Upper lobe of right lung (tissue), 1 donor: ENCODE results near the gene ALG12. TPM values are rescaled to one million over a fixed set of nuclear protein-coding genes. Genes with fewer than 3 reads are reported as not detected.
A peak's percentile ranks its signal among the peaks of the same experiment; 100 is the strongest.

Source experiments
- ATAC-seq: fragments of 200-7000 bp; cut with Tn5 transposase; one replicate; pipeline ENCODE4 v1.9.1; 2020; ENCODE audit warnings: mild to moderate bottlenecking, moderate library complexity
- DNase-seq: peaks from one replicate; pipeline ENCODE4 v3.0.0-alpha.2; 2020
- H3K27ac ChIP-seq: fragments of 200-600 bp; one replicate; pipeline ENCODE4 v1.8.0; 2022
- H3K27me3 ChIP-seq: fragments of 200-600 bp; one replicate; pipeline ENCODE4 v1.8.0; 2022; ENCODE audit warnings: mild to moderate bottlenecking
- H3K36me3 ChIP-seq: fragments of 200-600 bp; one replicate; pipeline ENCODE4 v1.8.0; 2022
- H3K4me1 ChIP-seq: fragments of 200-600 bp; one replicate; pipeline ENCODE4 v1.8.0; 2022
- H3K4me3 ChIP-seq: fragments of 200-600 bp; one replicate; pipeline ENCODE4 v1.8.0; 2022; ENCODE audit warnings: mild to moderate bottlenecking
- H3K9me3 ChIP-seq: fragments of 200-600 bp; one replicate; pipeline ENCODE4 v1.8.0; 2022
- intact Hi-C: fragments of 100-400 bp; cut with DNase I; formaldehyde crosslinking; loops from one replicate; pipeline ENCODE4 v1.11.0; 2022
- total RNA-seq: library from RNA; stranded (reverse); fragmentation: NEBNext Ultra II Directional; extraction: Animal tissue kit (Norgen Biotek cat#: 25700); gene quantifications from one replicate; pipeline ENCODE4 v1.2.1, GENCODE V29; 2021
- TF ChIP-seq, protein P1 (sequence below): fragments of 200-600 bp; IDR thresholded peaks from one replicate; pipeline ENCODE4 v1.8.0; 2022; ENCODE audit warnings: antibody characterized with exemption
- donor health status: DM: no; HTN: yes; CAD: no; lungs with severe emphysema.

The ALG12 gene
- total RNA-seq, 1 donor from 2014 or later: 28.1 TPM

DNA sequence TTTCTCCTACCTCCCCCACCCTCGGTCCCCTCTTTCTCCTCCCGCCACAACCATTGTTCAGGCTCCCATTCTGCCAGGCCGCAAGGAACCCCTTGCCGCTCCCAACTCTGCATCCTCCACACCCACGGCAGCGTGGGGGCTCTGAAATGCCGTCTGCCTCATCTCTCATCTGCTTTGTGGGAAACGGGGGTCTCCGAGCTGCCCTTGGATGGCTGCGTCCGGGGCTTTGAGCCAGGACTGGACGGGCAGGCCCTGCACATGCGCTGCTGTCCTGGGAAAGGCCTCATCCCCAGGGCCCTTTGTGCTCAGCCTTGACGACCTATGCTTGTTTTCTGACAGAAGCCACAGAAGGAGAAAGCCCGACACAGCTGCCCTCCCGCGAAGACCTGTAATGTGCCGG, 8.7 kb upstream of the ALG12 start:
- H3K4me1 ChIP-seq: peaks cover 17% of the 10 kb centered on the region
- ATAC-seq: no peak
- no peak overlapping the region for H3K4me3 ChIP-seq
- H3K36me3 ChIP-seq: no peaks in the 10 kb centered on the region
- TF ChIP-seq, protein P1, sequence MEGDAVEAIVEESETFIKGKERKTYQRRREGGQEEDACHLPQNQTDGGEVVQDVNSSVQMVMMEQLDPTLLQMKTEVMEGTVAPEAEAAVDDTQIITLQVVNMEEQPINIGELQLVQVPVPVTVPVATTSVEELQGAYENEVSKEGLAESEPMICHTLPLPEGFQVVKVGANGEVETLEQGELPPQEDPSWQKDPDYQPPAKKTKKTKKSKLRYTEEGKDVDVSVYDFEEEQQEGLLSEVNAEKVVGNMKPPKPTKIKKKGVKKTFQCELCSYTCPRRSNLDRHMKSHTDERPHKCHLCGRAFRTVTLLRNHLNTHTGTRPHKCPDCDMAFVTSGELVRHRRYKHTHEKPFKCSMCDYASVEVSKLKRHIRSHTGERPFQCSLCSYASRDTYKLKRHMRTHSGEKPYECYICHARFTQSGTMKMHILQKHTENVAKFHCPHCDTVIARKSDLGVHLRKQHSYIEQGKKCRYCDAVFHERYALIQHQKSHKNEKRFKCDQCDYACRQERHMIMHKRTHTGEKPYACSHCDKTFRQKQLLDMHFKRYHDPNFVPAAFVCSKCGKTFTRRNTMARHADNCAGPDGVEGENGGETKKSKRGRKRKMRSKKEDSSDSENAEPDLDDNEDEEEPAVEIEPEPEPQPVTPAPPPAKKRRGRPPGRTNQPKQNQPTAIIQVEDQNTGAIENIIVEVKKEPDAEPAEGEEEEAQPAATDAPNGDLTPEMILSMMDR: no peak
- no peak overlapping the region for H3K27ac ChIP-seq
- peaks cover 9% of the 10 kb centered on the region for H3K27me3 ChIP-seq
- no peaks in the 10 kb centered on the region for H3K9me3 ChIP-seq
- intact Hi-C loops: no loop called here
- no peak for DNase-seq

DNA sequence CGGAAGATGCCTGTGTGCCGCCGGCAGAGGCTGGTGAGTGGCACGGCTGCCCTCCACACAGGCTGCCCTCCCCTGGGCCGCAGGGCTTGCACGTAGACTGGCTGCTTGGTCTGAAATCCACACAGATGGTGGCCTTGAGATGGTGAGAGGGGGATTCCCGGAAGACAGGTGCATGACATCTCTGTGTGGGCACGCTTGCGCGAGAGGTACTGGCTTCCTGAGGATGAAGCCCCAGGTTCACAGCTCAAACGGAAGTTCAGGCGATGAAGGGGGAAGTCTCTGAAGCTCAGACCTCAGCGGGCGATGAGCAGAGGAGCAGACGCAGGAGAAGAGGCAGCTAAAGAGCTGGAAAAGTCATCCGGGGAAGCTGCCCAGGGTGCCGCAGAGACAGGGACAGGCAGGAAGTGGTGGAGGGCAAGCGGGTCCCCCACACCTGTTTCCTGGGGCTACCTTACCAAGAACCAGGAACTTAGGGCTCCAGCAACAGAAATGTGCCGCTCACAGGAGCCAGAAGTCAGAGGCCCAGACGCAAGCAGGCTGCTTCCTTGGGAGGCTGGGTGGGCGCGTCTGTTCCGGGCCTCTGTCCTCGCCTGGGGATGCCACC, 7.4 kb upstream of the ALG12 start:
- H3K27ac ChIP-seq: peak overlapping the region; percentile 24
- ATAC-seq: no peak
- intact Hi-C loops: no loop called here

GRCh38 chr22:49924113-49924833, 6.0 kb upstream of the ALG12 start:
- Histone ChIP-seq H3K36me3 (peaks cover 12% of the 10 kb centered on the region), H3K27me3 (peaks cover 9% of the 10 kb centered on the region), H3K27ac (no peak overlapping the region), H3K9me3 (no peaks in the 10 kb centered on the region), H3K4me3 (no peak overlapping the region), H3K4me1 (peaks cover 6% of the 10 kb centered on the region)
- no peak for DNase-seq
- intact Hi-C loops: no loop called here
- TF ChIP-seq, protein P1: no peak
- ATAC-seq: no peak

More for the DNA sequence above, 7.4 kb upstream of the ALG12 start:
- no peak for DNase-seq
- no peak overlapping the region for H3K4me3 ChIP-seq
- H3K4me1 ChIP-seq: peaks cover 5% of the 10 kb centered on the region
- peaks cover 9% of the 10 kb centered on the region for H3K27me3 ChIP-seq
- no peaks in the 10 kb centered on the region for H3K9me3 ChIP-seq
- H3K36me3 ChIP-seq: peaks cover 4% of the 10 kb centered on the region
- TF ChIP-seq, protein P1: no peak

DNA sequence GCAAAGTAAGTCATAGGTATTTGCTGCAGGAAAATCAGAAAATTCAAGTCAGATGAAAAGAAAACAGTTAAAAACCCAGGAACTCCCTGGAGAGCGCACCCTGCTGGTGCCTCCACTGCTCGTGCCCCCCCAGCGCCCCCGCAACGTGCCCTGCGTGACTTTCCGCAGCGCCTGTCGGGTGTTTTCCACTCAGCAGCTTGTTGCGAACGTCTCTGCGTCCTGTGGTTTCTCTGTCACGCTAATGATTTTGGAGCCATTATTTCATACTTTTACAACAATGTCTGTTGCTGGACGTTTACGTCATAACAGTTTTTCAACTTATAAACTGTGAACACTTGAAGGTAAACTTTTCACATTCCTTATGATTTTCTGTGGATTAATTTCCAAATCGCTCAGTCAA, 5.2 kb upstream of the ALG12 start:
- no peak for ATAC-seq
- Histone ChIP-seq H3K4me1 (peaks cover 10% of the 10 kb centered on the region), H3K4me3 (no peak overlapping the region), H3K9me3 (no peaks in the 10 kb centered on the region), H3K36me3 (peaks cover 12% of the 10 kb centered on the region), H3K27me3 (peaks cover under 1% of the 10 kb centered on the region), H3K27ac (no peak overlapping the region)
- no peak for DNase-seq
- intact Hi-C loops: no loop called here
- TF ChIP-seq, protein P1: no peak

GRCh38 chr22:49922926-49923325, 4.7 kb upstream of the ALG12 start:
- intact Hi-C loops: no loop called here
- Histone ChIP-seq H3K27ac (no peak overlapping the region), H3K27me3 (no peaks in the 10 kb centered on the region), H3K4me1 (peaks cover 10% of the 10 kb centered on the region), H3K4me3 (no peak overlapping the region), H3K9me3 (no peaks in the 10 kb centered on the region), H3K36me3 (peaks cover 12% of the 10 kb centered on the region)
- ATAC-seq: no peak
- TF ChIP-seq, protein P1: no peak
- no peak for DNase-seq
